Activated CD4-positive, alpha-beta T cell treated with anti-CD3 and anti-CD28 coated beads, Interleukin-2, amount 10 ng/mL, durations not matched to agents 7 days and 5 days (primary cell): ENCODE data around the gene ABCG1. TPM values are rescaled to one million over a fixed set of nuclear protein-coding genes. Genes with fewer than 3 reads are reported as not detected.

Experiments used
- CTCF ChIA-PET: fragments of 350-600 bp; sonication (Branson Sonifier 250); formaldehyde crosslinking; loops from one replicate; lab custom pipeline; 2021; ENCODE audit warnings: antibody characterized with exemption; lab: Charles Lee
- POLR2A ChIA-PET: fragments of 350-600 bp; sonication (Branson Sonifier 250); formaldehyde crosslinking; loops from one replicate; lab custom pipeline; 2021; ENCODE audit warnings: antibody characterized with exemption; lab: Charles Lee
- DNase-seq: peaks from one replicate; pipeline ENCODE4 v3.0.0-alpha.2; 2020
- H3K27ac Mint-ChIP-seq: one replicate; pipeline ENCODE4 v1.8.0; 2021; ENCODE audit warnings: mild to moderate bottlenecking, moderate library complexity, mixed read lengths
- H3K27me3 Mint-ChIP-seq: one replicate; pipeline ENCODE4 v1.8.0; 2021; ENCODE audit warnings: mixed read lengths
- H3K36me3 Mint-ChIP-seq: one replicate; pipeline ENCODE4 v1.8.0; 2021; ENCODE audit warnings: low read depth, mixed read lengths
- H3K4me1 Mint-ChIP-seq: one replicate; pipeline ENCODE4 v1.8.0; 2021; ENCODE audit warnings: mixed read lengths
- H3K4me3 Mint-ChIP-seq: one replicate; pipeline ENCODE4 v1.8.0; 2021; ENCODE audit warnings: mild to moderate bottlenecking, moderate library complexity, mixed read lengths
- H3K9me3 Mint-ChIP-seq: one replicate; pipeline ENCODE4 v1.8.0; 2021; ENCODE audit warnings: mixed read lengths
- total RNA-seq, 2 experiments: library from RNA; stranded (reverse); gene quantifications; one replicate each; pipeline ENCODE4 v1.2.3, GENCODE V29; 2021

The ABCG1 gene
- total RNA-seq, 2 experiments from 2014 or later, result 10.2 to 12.3 TPM

- peaks cover 6% of the 10 kb centered on the region for H3K27me3 Mint-ChIP-seq
- peaks cover 33% of the 10 kb centered on the region for H3K4me1 Mint-ChIP-seq
- peaks cover 19% of the 10 kb centered on the region for H3K36me3 Mint-ChIP-seq
- no peak for DNase-seq
- CTCF ChIA-PET, result interaction anchor here (0.8 to 1.5 kb wide), 2 partner anchors 69 to 126 kb away, joined by 3 read pairs; no protein-coding TSS in a partner anchor
- POLR2A ChIA-PET, result no interaction called here
- no peak overlapping the region for H3K27ac Mint-ChIP-seq
- no peak overlapping the region for H3K4me3 Mint-ChIP-seq
- peaks cover 13% of the 10 kb centered on the region for H3K9me3 Mint-ChIP-seq
These were observed 35.3 kb upstream of the ABCG1 start for GRCh38 chr21:42183374-42184266.

GRCh38 chr21:42186591-42186990 lies 32.3 kb upstream of the ABCG1 start:
- peak overlapping the region; percentile 72 for H3K27ac Mint-ChIP-seq
- CTCF ChIA-PET, result interaction anchor here (1.0 to 1.6 kb wide), 2 partner anchors 10 to 36 kb away, joined by 3 read pairs; no protein-coding TSS in a partner anchor

GRCh38 chr21:42187976-42188653 lies 30.8 kb upstream of the ABCG1 start:
- Mint-ChIP-seq H3K27ac (peak overlapping the region; percentile 94), H3K9me3 (peaks cover 13% of the 10 kb centered on the region), H3K36me3 (peaks cover 19% of the 10 kb centered on the region), H3K4me3 (peak overlapping the region; percentile 53), H3K4me1 (peaks cover 74% of the 10 kb centered on the region), H3K27me3 (no peaks in the 10 kb centered on the region)
- DNase-seq, result peak; percentile 88
- CTCF ChIA-PET, result interaction anchor here (1.0 to 1.8 kb wide), 8 partner anchors 11 to 50 kb away, joined by 3 to 5 read pairs (median 4); no protein-coding TSS in a partner anchor
- POLR2A ChIA-PET, result interaction anchor here (0.6 to 0.7 kb wide), 2 partner anchors 245 to 797 kb away, joined by 3 read pairs; no protein-coding TSS in a partner anchor

More at GRCh38 chr21:42186591-42186990, 32.3 kb upstream of the ABCG1 start:
- POLR2A ChIA-PET, result no interaction called here
- peaks cover 13% of the 10 kb centered on the region for H3K9me3 Mint-ChIP-seq
- peaks cover 19% of the 10 kb centered on the region for H3K36me3 Mint-ChIP-seq
- H3K27me3 Mint-ChIP-seq, result no peaks in the 10 kb centered on the region
- H3K4me1 Mint-ChIP-seq, result peaks cover 59% of the 10 kb centered on the region
- DNase-seq, result no peak
- no peak overlapping the region for H3K4me3 Mint-ChIP-seq

- DNase-seq, result no peak
- CTCF ChIA-PET, result interaction anchor here (1.0 to 1.8 kb wide), 7 partner anchors 20 to 50 kb away, joined by 3 to 5 read pairs (median 4); no protein-coding TSS in a partner anchor
- POLR2A ChIA-PET, result interaction anchor here (0.7 kb wide), 1 partner anchor 244 kb away, joined by 3 read pairs; no protein-coding TSS in a partner anchor
- H3K36me3 Mint-ChIP-seq, result peaks cover 19% of the 10 kb centered on the region
- H3K4me1 Mint-ChIP-seq, result peaks cover 80% of the 10 kb centered on the region
- no peaks in the 10 kb centered on the region for H3K27me3 Mint-ChIP-seq
- H3K4me3 Mint-ChIP-seq, result no peak overlapping the region
- H3K9me3 Mint-ChIP-seq, result peaks cover 13% of the 10 kb centered on the region
- H3K27ac Mint-ChIP-seq, result peak overlapping the region; percentile 94
These were observed 30.3 kb upstream of the ABCG1 start for GRCh38 chr21:42188663-42189062.

GRCh38 chr21:42189431-42189830 lies 29.5 kb upstream of the ABCG1 start:
- DNase-seq, result no peak
- H3K27ac Mint-ChIP-seq, result peak overlapping the region; percentile 28
- CTCF ChIA-PET, result interaction anchor here (1.1 to 2.2 kb wide), 7 partner anchors 12 to 196 kb away, joined by 3 to 14 read pairs (median 4); no protein-coding TSS in a partner anchor
- peak overlapping the region; percentile 9 for H3K4me3 Mint-ChIP-seq
- peaks cover 19% of the 10 kb centered on the region for H3K36me3 Mint-ChIP-seq
- H3K27me3 Mint-ChIP-seq, result no peaks in the 10 kb centered on the region
- POLR2A ChIA-PET, result interaction anchor here (0.5 kb wide), 1 partner anchor 20 kb away, joined by 3 read pairs; no protein-coding TSS in a partner anchor
- peaks cover 85% of the 10 kb centered on the region for H3K4me1 Mint-ChIP-seq
- H3K9me3 Mint-ChIP-seq, result peaks cover 13% of the 10 kb centered on the region

- Mint-ChIP-seq H3K4me1 (peaks cover 89% of the 10 kb centered on the region), H3K9me3 (peaks cover 13% of the 10 kb centered on the region), H3K27me3 (no peaks in the 10 kb centered on the region), H3K27ac (peak overlapping the region; percentile 28), H3K4me3 (peak overlapping the region; percentile 9), H3K36me3 (peaks cover 19% of the 10 kb centered on the region)
- no peak for DNase-seq
- CTCF ChIA-PET, result interaction anchor here (1.1 to 2.2 kb wide), 5 partner anchors 11 to 196 kb away, joined by 3 to 14 read pairs (median 4); no protein-coding TSS in a partner anchor
- POLR2A ChIA-PET, result interaction anchor here (0.5 to 1.1 kb wide), 2 partner anchors 19 to 30 kb away, joined by 3 read pairs; no protein-coding TSS in a partner anchor
These were observed 29.0 kb upstream of the ABCG1 start for GRCh38 chr21:42189860-42190485.

GRCh38 chr21:42190486-42190863 lies 28.5 kb upstream of the ABCG1 start:
- no peaks in the 10 kb centered on the region for H3K27me3 Mint-ChIP-seq
- ChIA-PET CTCF (interaction anchor here (1.0 to 2.2 kb wide), 9 partner anchors 11 to 195 kb away, joined by 3 to 14 read pairs (median 4); no protein-coding TSS in a partner anchor), POLR2A (interaction anchor here (1.1 kb wide), 1 partner anchor 30 kb away, joined by 3 read pairs; no protein-coding TSS in a partner anchor)
- H3K4me1 Mint-ChIP-seq, result peaks cover 91% of the 10 kb centered on the region
- no peak for DNase-seq
- H3K36me3 Mint-ChIP-seq, result peaks cover 17% of the 10 kb centered on the region
- no peak overlapping the region for H3K27ac Mint-ChIP-seq
- no peak overlapping the region for H3K4me3 Mint-ChIP-seq
- H3K9me3 Mint-ChIP-seq, result peaks cover 13% of the 10 kb centered on the region

GRCh38 chr21:42191064-42191463 lies 27.9 kb upstream of the ABCG1 start:
- peaks cover 12% of the 10 kb centered on the region for H3K36me3 Mint-ChIP-seq
- CTCF ChIA-PET, result interaction anchor here (1.0 to 2.2 kb wide), 7 partner anchors 10 to 68 kb away, joined by 3 to 14 read pairs (median 4); no protein-coding TSS in a partner anchor
- H3K4me3 Mint-ChIP-seq, result no peak overlapping the region
- DNase-seq, result no peak
- POLR2A ChIA-PET, result interaction anchor here (1.1 kb wide), 1 partner anchor 29 kb away, joined by 3 read pairs; no protein-coding TSS in a partner anchor
- H3K9me3 Mint-ChIP-seq, result peaks cover 8% of the 10 kb centered on the region
- H3K4me1 Mint-ChIP-seq, result peaks cover 90% of the 10 kb centered on the region
- no peak overlapping the region for H3K27ac Mint-ChIP-seq
- H3K27me3 Mint-ChIP-seq, result no peaks in the 10 kb centered on the region

GRCh38 chr21:42191696-42192595 lies 27.0 kb upstream of the ABCG1 start:
- POLR2A ChIA-PET, result no interaction called here
- peaks cover 83% of the 10 kb centered on the region for H3K4me1 Mint-ChIP-seq
- H3K27me3 Mint-ChIP-seq, result no peaks in the 10 kb centered on the region
- H3K27ac Mint-ChIP-seq, result no peak overlapping the region
- peaks cover 4% of the 10 kb centered on the region for H3K36me3 Mint-ChIP-seq
- no peaks in the 10 kb centered on the region for H3K9me3 Mint-ChIP-seq
- CTCF ChIA-PET, result interaction anchor here (1.0 to 2.5 kb wide), 8 partner anchors 16 to 67 kb away, joined by 3 to 14 read pairs (median 4); no protein-coding TSS in a partner anchor
- no peak overlapping the region for H3K4me3 Mint-ChIP-seq
- DNase-seq, result no peak

- H3K4me3 Mint-ChIP-seq, result peak overlapping the region; percentile 50
- H3K27ac Mint-ChIP-seq, result peak overlapping the region; percentile 78
- peak; percentile 78 for DNase-seq
- no peaks in the 10 kb centered on the region for H3K36me3 Mint-ChIP-seq
- H3K27me3 Mint-ChIP-seq, result no peaks in the 10 kb centered on the region
- ChIA-PET CTCF (interaction anchor here (0.7 to 2.5 kb wide), 15 partner anchors 9 to 147 kb away, joined by 3 to 7 read pairs (median 4); no protein-coding TSS in a partner anchor), POLR2A (interaction anchor here (0.9 kb wide), 1 partner anchor 40 kb away, joined by 3 read pairs; no protein-coding TSS in a partner anchor)
- peaks cover 78% of the 10 kb centered on the region for H3K4me1 Mint-ChIP-seq
- no peaks in the 10 kb centered on the region for H3K9me3 Mint-ChIP-seq
These were observed 25.7 kb upstream of the ABCG1 start for GRCh38 chr21:42193131-42193671.
